NOMO-1 treated with dmso at 0.1 percent for 144 hours (cell line): ENCODE measurements around the gene ENTREP1.

Experiments used
- DNase-seq: peaks from one replicate; lab custom pipeline; 2025; ENCODE audit not compliant: unreplicated experiment; lab: John Stamatoyannopoulos, UW

Gene ENTREP1

DNA sequence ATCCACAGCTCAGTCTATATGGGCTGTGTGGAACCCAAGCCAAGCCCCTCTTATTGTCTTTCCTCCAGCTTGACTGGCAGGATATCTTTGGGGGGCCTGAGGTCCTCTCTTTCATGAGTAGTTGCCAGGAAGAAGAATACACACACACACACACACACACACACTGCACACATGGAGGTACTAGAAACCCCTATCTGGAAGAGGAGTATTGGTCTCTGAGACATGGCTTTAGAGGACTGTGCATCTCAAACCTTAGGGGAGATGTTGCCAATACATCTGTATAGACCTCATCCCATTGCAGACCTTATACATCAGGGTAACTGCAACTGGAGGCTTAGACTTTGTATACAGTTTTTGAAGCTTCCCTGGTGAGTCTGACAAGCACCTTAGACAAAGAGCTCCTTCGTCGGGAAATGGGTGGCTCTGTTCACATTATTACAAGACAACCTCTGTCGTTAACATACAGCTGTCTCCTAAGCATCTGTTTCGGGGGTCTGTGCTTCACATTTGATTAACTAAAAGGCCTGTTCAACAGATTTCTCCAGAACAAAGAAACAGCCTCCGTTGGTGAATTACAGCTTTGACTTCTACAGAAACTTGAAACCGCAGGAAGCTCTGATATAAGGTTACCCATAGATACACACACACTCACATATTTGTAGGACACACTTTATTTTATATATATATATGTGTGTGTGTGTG lies 5.5 kb upstream of the ENTREP1 start:
- no peak for DNase-seq

DNA sequence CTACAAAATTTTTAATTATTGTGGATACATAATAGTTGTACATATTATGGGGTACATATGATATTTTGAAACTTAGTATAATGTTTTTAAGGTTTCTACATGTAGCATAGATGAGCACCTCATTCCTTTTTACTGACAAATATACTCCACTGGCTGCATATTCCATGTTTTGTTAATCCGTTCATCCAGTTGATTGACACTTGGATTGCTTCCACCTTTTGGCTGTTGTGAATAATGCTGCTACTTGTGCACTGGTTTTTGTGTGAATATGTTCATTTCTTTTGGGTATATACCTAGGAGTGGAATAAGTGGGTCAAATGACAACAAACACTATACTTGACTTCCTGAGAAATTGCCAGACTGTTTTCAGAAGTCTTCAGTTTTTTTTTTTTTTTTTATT lies 2.8 kb upstream of the ENTREP1 start:
- DNase-seq = no peak

DNA sequence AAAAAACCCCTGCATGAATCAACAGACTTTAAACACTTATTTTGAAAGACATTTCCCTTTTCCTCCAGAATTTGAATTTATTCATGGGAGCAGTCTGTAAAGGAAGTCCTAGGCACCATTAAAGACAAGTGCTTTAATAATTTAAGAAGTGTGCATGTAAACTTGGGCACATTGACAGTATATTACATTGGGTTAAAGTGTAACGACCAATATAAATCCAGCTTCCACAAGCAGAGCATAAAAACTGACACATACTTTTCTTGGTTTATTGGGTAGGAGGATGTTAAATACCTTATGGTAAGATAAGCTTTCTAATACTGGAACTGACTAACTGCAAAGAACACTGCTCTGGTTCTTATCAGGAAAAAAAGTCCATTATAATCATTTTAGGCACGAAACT lies 1.2 kb upstream of the ENTREP1 start:
- no peak for DNase-seq

DNA sequence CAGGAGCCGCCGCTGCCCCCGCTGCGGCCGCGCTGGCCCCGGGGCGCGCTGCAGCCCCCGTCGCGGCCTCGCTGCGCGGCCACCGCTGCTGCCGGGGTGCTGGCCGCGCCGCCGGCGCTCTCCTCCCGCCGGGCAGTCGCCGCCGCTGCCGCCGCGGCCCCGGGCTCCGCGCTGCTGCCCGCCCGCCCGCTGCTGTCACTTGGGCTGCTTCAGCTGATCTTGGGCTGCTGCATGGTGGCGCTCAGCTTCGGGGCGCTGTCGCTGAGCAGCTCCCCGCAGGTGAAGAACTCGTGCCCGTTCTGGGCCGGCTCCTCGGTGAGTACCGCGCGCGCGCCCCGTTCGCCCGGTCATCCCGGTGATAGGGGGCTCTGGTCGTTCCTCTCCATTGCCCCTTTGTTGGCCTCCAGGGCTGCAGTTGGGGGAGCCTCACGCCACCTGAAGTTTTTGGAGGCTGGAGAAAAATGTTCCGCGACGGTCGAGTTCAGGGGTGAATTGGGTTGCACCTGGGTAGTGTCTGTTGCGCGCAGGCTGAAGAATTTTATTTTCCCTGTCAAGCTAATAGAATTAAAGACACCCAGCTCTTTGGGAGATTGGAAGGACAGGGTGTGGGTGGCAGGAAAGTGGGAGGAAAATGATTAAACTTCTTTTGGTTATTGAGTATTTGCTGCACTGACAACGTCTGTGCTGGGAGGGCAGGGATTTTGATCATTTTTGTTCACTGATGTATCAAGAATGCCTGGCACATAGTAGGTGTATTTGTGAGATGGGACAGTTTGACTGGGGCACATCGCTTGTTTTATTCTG lies 596 bp downstream of the ENTREP1 start:
- no peak for DNase-seq

DNA sequence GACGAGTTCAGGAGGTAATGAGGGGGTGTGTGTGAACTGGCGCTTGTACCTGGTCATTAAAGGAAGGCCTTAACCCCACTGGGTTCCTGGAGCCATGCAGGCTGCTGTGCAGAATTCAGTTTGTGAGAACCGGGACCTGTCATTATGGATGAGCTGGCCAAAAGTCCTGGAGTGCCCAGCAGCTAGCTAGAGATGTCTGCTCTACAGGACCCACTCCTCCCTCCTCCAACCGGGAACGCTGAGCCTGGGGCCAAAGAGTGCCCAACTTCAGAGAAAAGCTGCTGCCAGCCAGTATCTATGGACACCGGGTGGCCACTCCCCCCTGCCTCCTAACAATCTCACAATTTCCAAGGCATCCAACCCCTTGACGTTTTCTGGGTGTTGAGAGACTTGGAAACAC lies 1.2 kb downstream of the ENTREP1 start:
- no peak for DNase-seq

DNA sequence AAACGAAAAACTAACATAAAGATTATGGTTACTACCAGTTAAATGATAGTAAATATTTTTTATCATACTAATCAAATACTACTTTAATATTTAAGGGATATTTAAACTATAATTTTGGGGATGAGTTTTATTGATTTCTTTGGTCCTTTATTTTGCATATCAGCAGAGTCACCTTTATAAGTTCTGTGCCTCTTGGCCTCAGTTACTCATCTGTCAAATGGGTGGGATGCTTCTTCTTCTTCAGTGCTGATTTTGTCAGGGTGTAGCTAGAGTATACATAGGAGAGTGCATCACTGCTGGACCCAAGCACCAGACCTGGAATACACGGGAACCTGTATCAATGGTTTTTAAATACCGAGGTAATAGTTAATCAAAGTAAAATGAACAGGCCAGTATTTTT lies 5.6 kb downstream of the ENTREP1 start:
- no peak for DNase-seq

DNA sequence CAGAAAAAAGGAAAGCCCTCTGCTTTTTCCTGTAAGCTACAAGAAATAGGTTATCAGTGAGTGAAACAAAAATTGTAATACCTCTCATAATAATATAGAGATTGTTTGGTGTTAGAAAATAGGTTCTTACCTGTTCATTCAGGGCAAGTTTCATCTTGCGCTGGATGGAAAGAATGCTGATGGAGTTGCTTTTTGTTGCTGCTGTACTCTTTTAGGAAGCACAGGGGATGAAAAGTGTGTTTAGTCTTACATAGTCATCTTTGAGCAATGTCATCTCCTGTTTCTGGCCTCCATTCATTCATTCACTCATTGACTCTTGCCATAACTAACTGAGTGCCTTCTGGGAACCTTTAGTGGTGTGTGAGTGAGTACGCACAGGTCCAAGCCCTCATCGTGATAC lies 6.4 kb downstream of the ENTREP1 start:
- no peak for DNase-seq

DNA sequence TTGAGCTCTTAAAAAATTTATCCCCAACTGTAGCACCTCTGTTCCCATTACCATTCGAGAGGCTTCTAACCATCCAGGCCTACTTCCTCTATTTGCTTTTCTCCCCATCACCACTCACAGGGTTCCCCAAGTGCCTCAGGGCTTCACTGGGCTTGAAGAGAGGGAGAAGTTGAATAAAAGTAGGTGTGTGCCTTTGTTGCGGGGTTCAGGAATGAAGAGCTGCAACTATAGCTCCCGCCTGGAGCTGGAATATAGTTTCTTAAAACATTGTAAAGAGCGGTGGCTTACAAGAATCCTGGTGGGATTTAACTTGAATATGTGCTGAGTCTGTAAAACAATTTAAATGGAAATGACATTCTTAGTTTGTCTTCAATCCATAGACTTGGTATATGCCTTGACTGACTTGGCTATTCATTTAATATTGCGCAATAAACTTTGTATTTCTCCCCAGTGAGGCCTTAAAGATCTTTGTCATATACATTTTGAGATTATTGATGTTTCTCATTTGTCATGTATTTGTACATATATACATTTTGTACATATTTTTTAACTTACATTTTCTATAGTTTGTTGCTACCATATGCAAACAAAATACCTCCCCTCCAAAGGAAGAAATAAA lies 7.2 kb downstream of the ENTREP1 start:
- no peak for DNase-seq

DNA sequence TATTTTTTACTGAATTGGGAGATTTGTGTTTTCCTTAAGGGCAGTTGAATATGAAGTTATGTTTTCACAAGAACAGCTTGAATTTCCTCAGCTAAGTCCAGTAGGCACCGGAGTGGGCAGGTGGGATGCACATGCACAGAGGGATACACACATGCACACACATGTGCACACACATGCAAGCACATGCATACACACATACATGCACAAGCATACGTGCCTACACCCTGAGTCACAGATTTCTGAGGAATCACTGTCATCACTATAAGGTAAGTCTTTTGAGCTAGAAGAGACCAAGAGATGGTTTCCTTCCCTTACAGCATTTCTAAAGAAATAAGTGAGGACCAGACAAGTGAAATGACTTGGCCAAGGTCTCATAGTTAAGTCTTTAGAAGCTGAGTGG lies 8.7 kb downstream of the ENTREP1 start:
- DNase-seq = no peak

DNA sequence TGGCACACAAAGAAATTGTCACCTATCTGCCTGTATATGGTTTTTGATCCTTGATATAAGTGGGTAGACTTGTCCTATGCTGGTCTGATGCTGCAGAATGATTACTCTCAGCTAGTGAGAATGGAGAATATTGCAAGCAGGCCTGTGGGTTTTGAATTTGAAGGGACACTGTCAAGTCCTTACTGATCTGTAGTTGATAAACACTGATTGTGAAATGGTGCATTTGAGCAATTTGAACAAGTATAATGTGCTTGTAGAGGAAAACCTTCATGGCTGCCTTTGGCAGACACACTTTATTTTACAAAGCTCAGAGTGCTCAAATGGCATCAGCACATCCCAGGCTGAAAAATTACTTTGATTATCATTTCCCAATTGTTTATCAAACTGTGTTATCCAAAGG lies 9.3 kb downstream of the ENTREP1 start:
- no peak for DNase-seq

DNA sequence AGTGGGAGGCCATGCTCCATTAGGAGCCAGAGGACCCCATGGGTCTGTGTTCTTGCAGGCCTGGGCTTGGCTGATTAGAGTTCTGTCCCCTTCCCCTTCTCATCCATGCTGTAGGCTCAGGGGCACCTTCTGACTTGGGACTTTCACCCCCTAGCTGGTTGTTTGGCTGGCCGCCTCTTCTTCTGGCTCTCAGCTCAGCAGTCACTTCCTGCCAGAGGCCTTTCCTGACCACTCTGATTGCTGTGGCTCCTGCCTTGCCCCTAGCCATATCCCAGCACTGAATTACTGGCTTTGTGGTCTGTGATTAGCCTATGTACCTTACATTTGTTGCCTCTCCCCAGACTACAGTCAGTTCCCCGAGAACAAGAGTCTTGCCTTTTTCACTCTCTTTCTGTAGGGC lies 14.6 kb downstream of the ENTREP1 start:
- DNase-seq = no peak

DNA sequence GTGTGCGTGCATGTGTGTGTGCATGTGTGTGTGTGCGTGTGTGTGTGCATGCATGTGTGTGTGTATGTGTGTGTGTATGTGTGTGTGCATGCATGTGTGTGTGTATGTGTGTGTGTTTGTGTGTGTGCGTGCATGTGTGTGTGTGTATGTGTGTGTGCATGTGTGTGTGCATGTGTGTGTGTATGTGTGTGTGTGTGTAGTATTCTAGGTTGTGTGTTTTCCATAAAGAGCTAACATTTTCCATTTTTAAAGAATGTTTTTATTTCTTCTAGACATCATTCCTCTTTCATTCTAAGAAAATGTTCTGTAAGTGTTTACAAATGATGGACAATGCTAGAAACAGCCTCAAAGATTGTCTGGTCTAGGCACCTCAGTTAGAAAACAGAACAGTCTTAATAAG lies 15.6 kb downstream of the ENTREP1 start:
- DNase-seq = no peak

DNA sequence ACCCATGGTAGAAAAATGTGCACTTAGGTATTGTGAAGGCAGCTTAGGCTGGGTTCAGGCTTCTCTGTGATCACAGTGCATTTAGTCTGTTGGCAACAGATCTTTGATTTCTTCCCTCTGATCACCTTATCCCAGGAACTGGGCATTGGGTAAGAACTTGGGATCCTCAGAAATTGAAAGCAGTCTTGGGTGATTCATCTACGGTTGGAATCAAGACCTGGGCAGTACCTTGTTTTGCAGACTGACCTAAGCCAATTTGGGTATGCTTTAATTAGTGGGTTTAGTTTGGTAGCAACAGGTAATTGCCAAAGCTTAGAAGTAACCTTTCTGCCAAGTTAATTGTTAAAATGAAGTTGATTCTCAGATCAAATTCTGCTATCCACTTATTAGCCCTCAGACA lies 17.8 kb downstream of the ENTREP1 start:
- DNase-seq = no peak

DNA sequence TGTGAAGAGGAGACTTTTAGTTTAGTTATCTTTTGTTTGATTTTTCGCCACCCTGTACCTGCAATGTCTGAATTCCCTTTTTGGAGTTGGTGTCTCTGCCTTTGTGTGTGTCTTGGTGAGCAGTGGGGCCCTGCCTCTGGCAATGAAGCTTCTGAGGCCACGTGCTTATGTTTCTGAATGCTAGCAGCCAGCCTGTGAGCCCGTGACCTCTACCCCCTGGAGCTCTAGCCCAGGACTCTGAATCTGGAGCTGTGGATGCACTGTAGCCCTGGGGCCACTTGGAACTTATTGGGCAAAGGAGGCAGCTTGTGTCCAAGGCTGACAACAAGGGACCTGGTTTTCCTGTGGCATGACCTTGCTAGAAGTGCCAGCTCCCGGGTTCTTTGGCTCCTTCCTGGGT lies 19.4 kb downstream of the ENTREP1 start:
- DNase-seq = no peak

DNA sequence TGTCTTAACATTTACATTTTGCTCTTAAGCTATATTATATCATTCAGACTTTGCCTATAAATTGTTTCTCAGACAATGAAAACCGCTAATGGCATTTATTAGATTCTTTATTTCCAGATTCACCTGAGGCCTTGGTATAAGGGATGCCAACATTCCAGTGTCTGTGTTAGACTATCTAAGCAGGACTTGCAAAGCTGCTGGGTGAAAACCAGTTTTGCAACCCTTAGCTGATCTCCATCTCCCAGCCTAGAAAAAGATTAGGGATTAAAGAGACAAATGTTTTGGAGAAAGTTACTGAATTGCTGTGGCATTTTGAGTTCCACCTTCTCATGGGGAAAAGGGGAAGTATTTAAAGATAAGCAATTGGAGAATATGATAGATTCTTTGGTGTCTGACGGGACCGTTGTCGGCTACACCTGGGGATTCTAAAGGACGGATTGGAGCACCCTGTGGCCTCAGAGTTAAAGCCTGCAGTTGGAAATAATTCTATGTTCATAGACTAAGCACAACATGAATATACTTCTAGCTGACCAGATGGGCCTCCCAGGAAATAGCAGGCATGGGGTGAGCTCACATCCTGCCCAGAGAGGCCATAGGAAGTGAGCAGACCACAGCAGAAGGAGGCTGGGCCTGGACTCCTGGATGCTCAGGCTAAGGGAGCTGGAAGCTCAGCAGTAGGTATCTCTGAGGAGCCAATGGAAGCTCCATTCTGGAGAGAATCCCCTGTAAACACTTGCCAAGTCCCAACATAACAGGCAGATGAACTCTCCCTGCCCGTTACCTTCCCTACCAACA lies 21.8 kb downstream of the ENTREP1 start:
- no peak for DNase-seq

DNA sequence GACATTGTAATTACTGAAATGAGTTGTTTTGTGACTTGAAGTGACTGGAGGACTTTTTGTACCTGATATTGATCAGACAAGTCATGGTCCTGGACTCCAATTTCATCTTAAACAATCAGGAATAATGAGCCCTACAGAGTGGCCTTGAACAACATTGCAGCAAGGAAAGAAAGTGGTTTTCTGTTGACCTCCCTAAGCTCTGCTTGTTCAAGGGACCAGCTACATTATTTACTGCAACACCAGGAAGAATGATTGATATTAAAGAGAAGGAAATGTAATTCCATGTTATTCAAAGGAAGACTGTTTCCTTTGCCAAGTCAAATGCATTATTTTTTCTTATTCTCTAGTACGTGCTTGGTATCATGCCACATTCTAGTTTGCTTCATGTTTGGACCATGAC lies 22.6 kb downstream of the ENTREP1 start:
- DNase-seq = no peak

DNA sequence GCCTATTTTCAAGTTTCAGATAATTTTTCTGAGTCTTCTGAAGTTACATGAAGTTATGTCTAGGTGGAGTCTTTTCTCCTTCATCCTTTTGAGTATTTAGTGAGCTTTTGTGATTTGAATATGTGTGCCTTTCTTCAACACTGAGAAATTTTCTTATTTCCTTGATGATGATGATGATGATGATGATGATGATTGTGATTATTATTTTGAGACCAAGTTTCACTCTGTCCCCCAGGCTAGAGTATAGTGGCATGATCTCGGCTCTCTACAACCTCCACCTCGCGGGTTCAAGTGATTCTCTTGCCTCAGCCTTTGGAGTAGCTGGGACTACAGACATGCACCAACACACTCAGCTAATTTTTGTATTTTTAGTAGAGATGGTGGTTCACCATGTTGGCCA lies 26.2 kb downstream of the ENTREP1 start:
- no peak for DNase-seq

DNA sequence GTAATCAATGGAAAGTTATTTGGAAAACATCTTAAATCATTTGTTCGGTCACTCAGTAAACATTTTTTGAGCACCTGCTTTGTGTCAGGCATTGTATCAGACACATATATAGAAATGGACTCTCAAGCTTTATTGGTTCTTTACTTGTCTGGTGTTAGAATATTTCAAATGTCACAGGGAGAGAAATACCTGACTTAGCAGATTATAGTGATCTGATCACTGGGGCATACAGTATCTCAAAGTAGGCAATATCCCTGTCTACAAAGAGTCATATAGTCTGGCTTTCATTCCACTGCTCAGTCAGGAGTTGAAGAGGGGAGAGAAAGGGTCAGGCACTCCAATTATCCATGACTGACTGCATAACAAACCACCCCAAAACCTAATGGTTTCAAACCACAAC lies 30.2 kb downstream of the ENTREP1 start:
- DNase-seq = no peak

DNA sequence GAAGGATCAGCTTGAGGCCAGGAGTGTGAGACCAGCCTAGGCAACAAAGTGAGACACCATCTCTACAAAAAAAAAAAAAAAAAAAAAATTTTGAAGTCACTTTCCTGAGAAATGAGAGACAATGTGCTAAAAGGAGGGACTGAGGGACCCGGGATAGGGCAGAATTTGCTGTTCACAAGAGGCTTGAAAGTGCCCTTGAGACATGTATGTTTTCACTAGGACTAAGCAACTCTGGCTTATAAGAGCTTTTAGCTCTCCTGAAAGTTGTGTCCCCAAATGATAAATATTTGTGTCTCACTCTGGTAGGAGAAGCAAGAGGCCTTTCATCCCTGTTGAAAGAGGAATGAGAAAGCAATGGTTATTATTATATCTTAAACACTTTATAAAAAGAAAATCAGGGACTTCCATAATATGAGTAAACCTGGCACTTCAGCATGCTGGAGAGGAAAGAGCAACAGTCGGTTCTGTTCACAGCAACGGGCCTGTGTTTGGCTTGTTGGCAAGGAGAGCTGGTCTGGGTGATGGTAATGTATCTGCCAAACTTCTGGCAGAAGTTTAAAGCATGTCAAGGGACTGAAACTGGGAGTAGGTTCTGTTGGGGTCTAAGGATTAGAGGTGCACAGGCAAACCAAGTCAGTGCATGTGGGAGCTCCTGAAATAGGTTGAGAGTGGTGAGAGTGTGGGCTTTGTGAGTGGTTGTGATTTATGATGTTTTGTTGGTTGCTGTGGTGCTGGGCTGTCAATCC lies 32.2 kb downstream of the ENTREP1 start:
- DNase-seq = no peak

DNA sequence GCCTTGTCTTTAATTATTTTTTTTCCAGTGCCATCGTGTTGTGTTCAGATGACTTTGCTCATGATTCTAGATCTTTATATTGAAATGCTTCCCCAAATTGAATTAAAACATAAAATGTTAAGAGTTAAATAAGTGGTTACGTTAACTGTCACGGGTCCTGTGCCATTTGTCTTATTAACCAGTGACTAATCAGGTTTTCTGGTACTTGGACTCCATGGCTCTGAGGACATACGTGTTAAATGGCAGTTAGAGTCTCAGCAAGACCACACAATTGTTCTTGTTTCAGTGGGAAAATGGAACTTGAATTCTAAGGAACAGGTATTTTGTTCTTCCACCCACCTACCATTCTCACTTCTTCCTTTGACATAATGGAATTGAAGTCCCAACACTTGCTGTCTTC lies 32.8 kb downstream of the ENTREP1 start:
- no peak for DNase-seq

DNA sequence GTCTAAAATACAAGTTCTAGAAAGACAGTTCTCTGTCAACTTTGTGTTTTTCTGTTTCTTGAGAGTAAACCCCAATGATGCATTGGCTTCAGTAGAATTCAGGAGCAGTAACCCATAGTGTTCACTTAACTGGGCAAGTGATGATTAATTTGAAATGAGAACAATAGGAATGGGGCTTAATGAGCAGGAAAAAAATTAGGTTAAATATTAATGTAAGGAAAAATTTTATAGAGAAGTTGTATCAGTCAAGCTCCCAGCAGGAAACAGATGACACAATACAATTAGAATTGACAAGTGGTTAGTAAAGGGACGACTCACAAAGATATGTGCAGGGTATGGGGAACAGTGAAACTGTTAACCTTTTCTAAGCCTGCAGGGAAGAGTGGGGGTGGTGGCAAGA lies 38.2 kb downstream of the ENTREP1 start:
- DNase-seq = no peak
